Measurements from ENCODE around the gene BOLA3. TPM values are rescaled to one million over a fixed set of nuclear protein-coding genes. Genes with fewer than 3 reads are reported as not detected.
A peak's percentile ranks its signal among the peaks of the same experiment; 100 is the strongest.
"Not testable (repeated sequence)": the region's sequence is repeated elsewhere in the genome, so short reads cannot be mapped to it uniquely, and the experiment has no call there.

The BOLA3 gene
- polyA plus RNA-seq (2013, experiment 1 of 2), result 63.5 TPM
- 67.9 TPM for polyA plus RNA-seq (2013, experiment 2 of 2)

- Histone ChIP-seq H3K4me3 (ENCODE audit: extremely low read depth, insufficient read depth, low read length, poor library complexity, severe bottlenecking) (peak within 1 kb of the TSS; percentile 73), H3K36me3 (ENCODE audit: control insufficient read depth, insufficient read depth, low read length) (peaks cover 31% of the 10 kb centered on the region), H3K9me3 (ENCODE audit: control insufficient read depth, low read length) (no peaks in the 10 kb centered on the region), H3K4me1 (ENCODE audit: control insufficient read depth, insufficient read depth, low read length, poor library complexity, severe bottlenecking) (peaks cover 5% of the 10 kb centered on the region), H3K27ac (ENCODE audit: low read depth, low read length, severe bottlenecking) (peak within 1 kb of the TSS; percentile 52)
- WGBS, 2 experiments (ENCODE audit: insufficient coverage in 2 of 2), result 2 to 3% methylated on average over 53 to 55 of the region's 67 CpGs
Measured at GRCh38 chr2:74147727-74148456, at the start of gene BOLA3. TSS of gene BOLA3 (minus strand) at chr2:74147912. CDS start at chr2:74147874, 38 bp downstream.

DNA sequence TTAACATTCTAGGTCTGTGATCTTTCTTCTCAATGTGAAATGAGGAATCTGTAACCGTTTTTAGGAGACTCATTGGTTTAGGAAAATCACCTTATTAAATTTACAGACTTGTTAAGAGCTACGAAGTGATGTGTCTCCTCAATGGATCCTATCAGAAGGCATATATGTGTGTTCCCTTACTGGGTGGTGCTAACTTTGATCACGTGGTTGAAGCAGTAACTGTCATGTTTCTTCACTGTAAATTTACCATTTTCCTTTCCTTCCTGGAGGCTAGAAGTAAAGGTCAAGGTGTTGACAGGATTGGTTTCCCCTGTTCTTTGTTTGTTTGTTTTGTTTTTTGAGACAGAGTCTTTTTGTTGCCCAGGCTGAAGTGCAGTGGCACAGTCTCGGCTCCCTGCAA, 49.3 kb upstream of the BOLA3 start:
- no peak overlapping the region for H3K4me3 ChIP-seq (ENCODE audit: extremely low read depth, insufficient read depth, low read length, poor library complexity, severe bottlenecking)
- peaks cover 13% of the 10 kb centered on the region for H3K36me3 ChIP-seq (ENCODE audit: control insufficient read depth, insufficient read depth, low read length)
- no peaks in the 10 kb centered on the region for H3K9me3 ChIP-seq (ENCODE audit: control insufficient read depth, low read length)
- no peak overlapping the region for H3K27ac ChIP-seq (ENCODE audit: low read depth, low read length, severe bottlenecking)
- H3K4me1 ChIP-seq (ENCODE audit: control insufficient read depth, insufficient read depth, low read length, poor library complexity, severe bottlenecking), result peaks cover 8% of the 10 kb centered on the region
- WGBS, 2 experiments (ENCODE audit: insufficient coverage in 2 of 2), result 100% methylated on average over 1 of the region's 4 CpGs; no CpG with 5 or more reads in 1 of the 2 experiments

GRCh38 chr2:74194799-74195198, 47.1 kb upstream of the BOLA3 start:
- WGBS, 2 experiments (ENCODE audit: insufficient coverage in 2 of 2), result 100% methylated on average over 1 of the region's 1 CpG; no CpG with 5 or more reads in 1 of the 2 experiments
- H3K36me3 ChIP-seq (ENCODE audit: control insufficient read depth, insufficient read depth, low read length), result no peaks in the 10 kb centered on the region
- H3K4me1 ChIP-seq (ENCODE audit: control insufficient read depth, insufficient read depth, low read length, poor library complexity, severe bottlenecking), result no peaks in the 10 kb centered on the region
- no peak overlapping the region for H3K4me3 ChIP-seq (ENCODE audit: extremely low read depth, insufficient read depth, low read length, poor library complexity, severe bottlenecking)
- H3K27ac ChIP-seq (ENCODE audit: low read depth, low read length, severe bottlenecking), result no peak overlapping the region
- H3K9me3 ChIP-seq (ENCODE audit: control insufficient read depth, low read length), result no peaks in the 10 kb centered on the region

GRCh38 chr2:74191596-74192380, 44.1 kb upstream of the BOLA3 start:
- Histone ChIP-seq H3K4me3 (ENCODE audit: extremely low read depth, insufficient read depth, low read length, poor library complexity, severe bottlenecking) (no peak overlapping the region), H3K36me3 (ENCODE audit: control insufficient read depth, insufficient read depth, low read length) (no peaks in the 10 kb centered on the region), H3K27ac (ENCODE audit: low read depth, low read length, severe bottlenecking) (no peak overlapping the region), H3K4me1 (ENCODE audit: control insufficient read depth, insufficient read depth, low read length, poor library complexity, severe bottlenecking) (peaks cover 6% of the 10 kb centered on the region), H3K9me3 (ENCODE audit: control insufficient read depth, low read length) (no peaks in the 10 kb centered on the region)
- WGBS, 2 experiments (ENCODE audit: insufficient coverage in 2 of 2), result 86 to 89% methylated on average over 6 of the region's 6 CpGs

DNA sequence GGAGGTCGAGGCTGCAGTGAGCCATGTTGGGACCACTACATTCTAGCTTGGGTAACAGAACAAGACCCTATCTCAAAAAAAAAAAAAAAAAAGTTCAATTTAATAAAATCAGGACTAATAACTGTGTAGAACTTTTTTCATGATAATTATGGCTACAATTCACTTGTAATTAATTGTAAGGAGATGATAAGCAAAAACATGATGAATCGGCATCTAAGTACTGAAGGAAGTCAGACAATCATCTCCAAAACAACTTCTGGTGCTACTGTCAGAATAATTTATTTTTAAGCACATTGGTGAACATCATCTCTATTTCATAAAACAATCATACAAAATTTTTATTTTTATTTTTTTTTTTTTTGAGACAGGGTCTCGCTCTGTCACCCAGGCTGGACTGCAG, 41.0 kb upstream of the BOLA3 start:
- WGBS, 2 experiments (ENCODE audit: insufficient coverage in 2 of 2), result 83 to 100% methylated on average over 1 of the region's 3 CpGs
- Histone ChIP-seq H3K36me3 (ENCODE audit: control insufficient read depth, insufficient read depth, low read length) (no peaks in the 10 kb centered on the region), H3K4me3 (ENCODE audit: extremely low read depth, insufficient read depth, low read length, poor library complexity, severe bottlenecking) (no peak overlapping the region), H3K4me1 (ENCODE audit: control insufficient read depth, insufficient read depth, low read length, poor library complexity, severe bottlenecking) (peaks cover 6% of the 10 kb centered on the region), H3K9me3 (ENCODE audit: control insufficient read depth, low read length) (no peaks in the 10 kb centered on the region), H3K27ac (ENCODE audit: low read depth, low read length, severe bottlenecking) (no peak overlapping the region)

GRCh38 chr2:74188018-74188601, 40.4 kb upstream of the BOLA3 start:
- 81 to 88% methylated on average over 4 to 6 of the region's 6 CpGs for WGBS, 2 experiments (ENCODE audit: insufficient coverage in 2 of 2)
- Histone ChIP-seq H3K36me3 (ENCODE audit: control insufficient read depth, insufficient read depth, low read length) (no peaks in the 10 kb centered on the region), H3K27ac (ENCODE audit: low read depth, low read length, severe bottlenecking) (no peak overlapping the region), H3K4me3 (ENCODE audit: extremely low read depth, insufficient read depth, low read length, poor library complexity, severe bottlenecking) (no peak overlapping the region), H3K9me3 (ENCODE audit: control insufficient read depth, low read length) (no peaks in the 10 kb centered on the region), H3K4me1 (ENCODE audit: control insufficient read depth, insufficient read depth, low read length, poor library complexity, severe bottlenecking) (peaks cover 6% of the 10 kb centered on the region)

- H3K36me3 ChIP-seq (ENCODE audit: control insufficient read depth, insufficient read depth, low read length); H3K9me3 ChIP-seq (ENCODE audit: control insufficient read depth, low read length); H3K4me1 ChIP-seq (ENCODE audit: control insufficient read depth, insufficient read depth, low read length, poor library complexity, severe bottlenecking); H3K4me3 ChIP-seq (ENCODE audit: extremely low read depth, insufficient read depth, low read length, poor library complexity, severe bottlenecking); H3K27ac ChIP-seq (ENCODE audit: low read depth, low read length, severe bottlenecking): not testable (repeated sequence)
- whole genome bisulfite sequencing, 2 experiments (ENCODE audit: insufficient coverage in 2 of 2), result 95 to 96% methylated on average over 13 to 14 of the region's 15 CpGs
Measured at GRCh38 chr2:74186706-74187105, 39.0 kb upstream of the BOLA3 start.

GRCh38 chr2:74186038-74186437, 38.3 kb upstream of the BOLA3 start:
- Histone ChIP-seq H3K36me3 (ENCODE audit: control insufficient read depth, insufficient read depth, low read length) (no peaks in the 10 kb centered on the region), H3K4me1 (ENCODE audit: control insufficient read depth, insufficient read depth, low read length, poor library complexity, severe bottlenecking) (peaks cover 6% of the 10 kb centered on the region), H3K4me3 (ENCODE audit: extremely low read depth, insufficient read depth, low read length, poor library complexity, severe bottlenecking) (no peak overlapping the region), H3K9me3 (ENCODE audit: control insufficient read depth, low read length) (no peaks in the 10 kb centered on the region), H3K27ac (ENCODE audit: low read depth, low read length, severe bottlenecking) (no peak overlapping the region)
- 91 to 95% methylated on average over 5 to 7 of the region's 9 CpGs for WGBS, 2 experiments (ENCODE audit: insufficient coverage in 2 of 2)

DNA sequence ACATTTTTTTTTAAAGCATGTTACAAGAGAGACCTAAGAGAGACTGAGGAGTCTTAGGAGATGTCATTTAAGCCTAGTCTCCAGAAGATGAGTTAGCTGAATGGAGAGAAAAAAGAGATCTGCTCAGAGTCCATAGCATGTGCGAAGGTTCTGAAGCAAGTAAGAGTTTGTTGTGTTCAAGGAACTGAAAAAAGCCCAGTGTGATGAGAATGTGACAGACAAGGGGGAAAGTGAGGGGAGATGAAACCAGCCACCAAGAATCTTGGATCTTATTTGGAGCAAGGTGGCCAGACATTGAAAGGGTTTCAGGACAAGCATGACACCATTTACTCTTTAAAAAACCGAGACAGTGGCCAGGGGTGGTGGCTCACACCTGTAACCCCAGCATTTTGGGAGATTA, 36.2 kb upstream of the BOLA3 start:
- Histone ChIP-seq H3K27ac (ENCODE audit: low read depth, low read length, severe bottlenecking) (no peak overlapping the region), H3K4me3 (ENCODE audit: extremely low read depth, insufficient read depth, low read length, poor library complexity, severe bottlenecking) (no peak overlapping the region), H3K36me3 (ENCODE audit: control insufficient read depth, insufficient read depth, low read length) (no peaks in the 10 kb centered on the region), H3K9me3 (ENCODE audit: control insufficient read depth, low read length) (no peaks in the 10 kb centered on the region), H3K4me1 (ENCODE audit: control insufficient read depth, insufficient read depth, low read length, poor library complexity, severe bottlenecking) (peaks cover 6% of the 10 kb centered on the region)
- WGBS, 2 experiments (ENCODE audit: insufficient coverage in 2 of 2), result 80 to 94% methylated on average over 1 of the region's 2 CpGs

- 85 to 95% methylated on average over 4 of the region's 7 CpGs for WGBS, 2 experiments (ENCODE audit: insufficient coverage in 2 of 2)
- H3K4me3 ChIP-seq (ENCODE audit: extremely low read depth, insufficient read depth, low read length, poor library complexity, severe bottlenecking), result no peak overlapping the region
- H3K27ac ChIP-seq (ENCODE audit: low read depth, low read length, severe bottlenecking), result no peak overlapping the region
- H3K4me1 ChIP-seq (ENCODE audit: control insufficient read depth, insufficient read depth, low read length, poor library complexity, severe bottlenecking), result no peaks in the 10 kb centered on the region
- peaks cover 4% of the 10 kb centered on the region for H3K36me3 ChIP-seq (ENCODE audit: control insufficient read depth, insufficient read depth, low read length)
- no peaks in the 10 kb centered on the region for H3K9me3 ChIP-seq (ENCODE audit: control insufficient read depth, low read length)
Measured at GRCh38 chr2:74181739-74182138, 34.0 kb upstream of the BOLA3 start.
